Activated CD8-positive, alpha-beta memory T cell treated with anti-CD3 and anti-CD28 coated beads, Interleukin-2, amount 10 ng/mL, durations not matched to agents 7 days and 5 days (primary cell): ENCODE measurements around the gene PLPP2. TPM values are rescaled to one million over a fixed set of nuclear protein-coding genes. Genes with fewer than 3 reads are reported as not detected.

Experiments
- ATAC-seq: fragments of 150-1000 bp; cut with Tn5 transposase; one replicate; pipeline ENCODE4 v1.10.0; 2021; ENCODE audit warnings: moderate library complexity
- CTCF ChIA-PET: fragments of 350-600 bp; sonication (Branson Sonifier 250); formaldehyde crosslinking; loops from one replicate; lab custom pipeline; 2021; ENCODE audit warnings: antibody characterized with exemption; lab: Charles Lee
- DNase-seq: peaks from one replicate; pipeline ENCODE4 v3.0.0-alpha.2; 2020
- H3K27ac Mint-ChIP-seq: one replicate; pipeline ENCODE4 v1.8.0; 2021; ENCODE audit warnings: mild to moderate bottlenecking, mixed read lengths
- H3K27me3 Mint-ChIP-seq: one replicate; pipeline ENCODE4 v1.8.0; 2021; ENCODE audit warnings: mixed read lengths
- H3K36me3 Mint-ChIP-seq: one replicate; pipeline ENCODE4 v1.8.0; 2021; ENCODE audit warnings: mild to moderate bottlenecking, mixed read lengths
- H3K4me1 Mint-ChIP-seq: one replicate; pipeline ENCODE4 v1.8.0; 2021; ENCODE audit warnings: mixed read lengths
- H3K4me3 Mint-ChIP-seq: one replicate; pipeline ENCODE4 v1.8.0; 2021; ENCODE audit warnings: mild to moderate bottlenecking, moderate library complexity, mixed read lengths
- H3K9me3 Mint-ChIP-seq: one replicate; pipeline ENCODE4 v1.8.0; 2022; ENCODE audit warnings: low read depth, mixed read lengths
- total RNA-seq, 2 experiments: library from RNA; stranded (reverse); gene quantifications; one replicate each; pipeline ENCODE4 v1.2.3, GENCODE V29; 2021

The PLPP2 gene
- total RNA-seq, 2 experiments from 2014 or later = not detected

DNA sequence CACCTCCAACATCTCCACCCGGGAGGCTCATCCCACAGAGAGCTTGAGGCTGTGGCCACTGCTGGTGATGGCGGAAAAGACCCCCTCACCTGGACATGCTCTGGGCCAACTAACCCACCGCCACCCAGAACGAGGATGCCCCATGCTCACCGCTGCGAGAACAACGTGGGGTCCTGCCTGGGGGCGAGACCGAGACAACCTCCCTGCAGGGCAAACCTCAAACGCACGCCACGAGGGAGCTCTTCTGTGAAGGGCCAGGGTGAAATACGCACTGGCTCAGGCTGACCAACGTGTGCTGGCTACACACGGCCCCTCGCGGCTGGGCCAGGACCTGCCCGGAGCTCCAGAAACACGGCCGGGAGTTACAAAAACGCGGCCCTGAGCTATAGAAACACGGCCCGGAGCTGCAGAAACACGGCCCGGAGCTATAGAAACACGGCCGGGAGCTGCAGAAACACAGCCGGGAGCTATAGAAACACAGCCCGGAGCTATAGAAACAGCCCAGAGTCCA, 19.0 kb upstream of the PLPP2 start:
- Mint-ChIP-seq H3K27me3 (no peaks in the 10 kb centered on the region), H3K4me3 (no peak overlapping the region), H3K4me1 (peaks cover under 1% of the 10 kb centered on the region), H3K36me3 (peaks cover 5% of the 10 kb centered on the region), H3K9me3 (no peaks in the 10 kb centered on the region), H3K27ac (no peak overlapping the region)
- no peak for DNase-seq
- CTCF ChIA-PET = no interaction called here
- ATAC-seq = no peak

- CTCF ChIA-PET = no interaction called here
Measured at GRCh38 chr19:309206-309565, 18.0 kb upstream of the PLPP2 start.

DNA sequence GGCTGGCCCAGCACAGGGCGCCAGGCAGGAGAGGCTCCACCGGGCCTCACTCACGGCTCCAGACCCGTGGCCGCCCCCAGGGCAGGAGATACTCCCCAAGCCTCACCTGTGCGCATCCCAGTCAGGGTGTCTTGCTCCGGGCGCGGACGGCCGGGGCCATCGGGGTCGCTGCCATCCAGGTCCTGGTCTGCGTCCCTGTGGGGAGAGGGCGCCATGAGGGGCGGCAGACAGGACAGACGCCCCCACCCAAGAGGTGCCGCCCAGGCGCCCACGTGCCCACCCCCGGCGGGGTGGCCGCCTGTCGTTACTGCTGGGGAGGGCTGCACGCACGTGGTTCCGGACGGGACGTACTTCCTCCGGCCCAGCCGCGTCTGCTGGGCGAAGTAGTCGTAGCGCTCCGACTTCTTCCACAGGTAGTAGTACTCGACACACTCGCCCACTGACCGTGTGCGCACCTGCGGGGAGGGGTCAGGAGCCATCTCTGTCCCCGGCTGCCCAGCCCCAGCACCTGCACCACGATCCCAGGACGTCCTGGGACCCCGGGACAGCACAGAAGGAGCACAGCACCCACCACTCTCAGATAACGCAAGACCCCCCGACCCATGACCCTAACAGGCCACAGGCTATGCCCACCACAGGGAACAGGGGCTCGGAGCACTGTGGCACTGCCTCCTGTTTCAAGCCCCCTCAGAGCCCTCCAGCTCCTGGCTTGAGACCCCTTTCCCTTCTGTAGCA, 17.4 kb upstream of the PLPP2 start:
- no peaks in the 10 kb centered on the region for H3K27me3 Mint-ChIP-seq
- peaks cover 9% of the 10 kb centered on the region for H3K36me3 Mint-ChIP-seq
- no peaks in the 10 kb centered on the region for H3K4me1 Mint-ChIP-seq

More at GRCh38 chr19:309206-309565, 18.0 kb upstream of the PLPP2 start:
- Mint-ChIP-seq H3K4me1 (no peaks in the 10 kb centered on the region), H3K4me3 (no peak overlapping the region), H3K27ac (no peak overlapping the region), H3K9me3 (no peaks in the 10 kb centered on the region), H3K27me3 (no peaks in the 10 kb centered on the region), H3K36me3 (peaks cover 9% of the 10 kb centered on the region)
- DNase-seq (no peak), ATAC-seq (no peak)

GRCh38 chr19:307793-308420, 16.7 kb upstream of the PLPP2 start:
- H3K27me3 Mint-ChIP-seq = no peaks in the 10 kb centered on the region
- ATAC-seq = no peak

More for the DNA sequence above, 17.4 kb upstream of the PLPP2 start:
- no peak overlapping the region for H3K27ac Mint-ChIP-seq
- no peak for ATAC-seq
- H3K4me3 Mint-ChIP-seq = no peak overlapping the region
- CTCF ChIA-PET = no interaction called here
- H3K9me3 Mint-ChIP-seq = no peaks in the 10 kb centered on the region
- no peak for DNase-seq

GRCh38 chr19:307111-307531, 15.9 kb upstream of the PLPP2 start:
- ATAC-seq (no peak), DNase-seq (no peak)
- Mint-ChIP-seq H3K4me3 (no peak overlapping the region), H3K9me3 (no peaks in the 10 kb centered on the region), H3K4me1 (no peaks in the 10 kb centered on the region), H3K36me3 (peaks cover 9% of the 10 kb centered on the region), H3K27ac (no peak overlapping the region), H3K27me3 (no peaks in the 10 kb centered on the region)
- CTCF ChIA-PET = no interaction called here

More at GRCh38 chr19:307793-308420, 16.7 kb upstream of the PLPP2 start:
- H3K4me3 Mint-ChIP-seq = no peak overlapping the region
- DNase-seq = no peak
- H3K4me1 Mint-ChIP-seq = no peaks in the 10 kb centered on the region
- H3K9me3 Mint-ChIP-seq = no peaks in the 10 kb centered on the region
- peaks cover 9% of the 10 kb centered on the region for H3K36me3 Mint-ChIP-seq
- H3K27ac Mint-ChIP-seq = no peak overlapping the region
- CTCF ChIA-PET = no interaction called here

- DNase-seq = no peak
- Mint-ChIP-seq H3K4me1 (no peaks in the 10 kb centered on the region), H3K27ac (no peak overlapping the region), H3K27me3 (no peaks in the 10 kb centered on the region), H3K9me3 (no peaks in the 10 kb centered on the region), H3K4me3 (no peak overlapping the region), H3K36me3 (peaks cover 9% of the 10 kb centered on the region)
- ATAC-seq = no peak
- CTCF ChIA-PET = no interaction called here
Measured at GRCh38 chr19:306151-306900, 15.1 kb upstream of the PLPP2 start.

DNA sequence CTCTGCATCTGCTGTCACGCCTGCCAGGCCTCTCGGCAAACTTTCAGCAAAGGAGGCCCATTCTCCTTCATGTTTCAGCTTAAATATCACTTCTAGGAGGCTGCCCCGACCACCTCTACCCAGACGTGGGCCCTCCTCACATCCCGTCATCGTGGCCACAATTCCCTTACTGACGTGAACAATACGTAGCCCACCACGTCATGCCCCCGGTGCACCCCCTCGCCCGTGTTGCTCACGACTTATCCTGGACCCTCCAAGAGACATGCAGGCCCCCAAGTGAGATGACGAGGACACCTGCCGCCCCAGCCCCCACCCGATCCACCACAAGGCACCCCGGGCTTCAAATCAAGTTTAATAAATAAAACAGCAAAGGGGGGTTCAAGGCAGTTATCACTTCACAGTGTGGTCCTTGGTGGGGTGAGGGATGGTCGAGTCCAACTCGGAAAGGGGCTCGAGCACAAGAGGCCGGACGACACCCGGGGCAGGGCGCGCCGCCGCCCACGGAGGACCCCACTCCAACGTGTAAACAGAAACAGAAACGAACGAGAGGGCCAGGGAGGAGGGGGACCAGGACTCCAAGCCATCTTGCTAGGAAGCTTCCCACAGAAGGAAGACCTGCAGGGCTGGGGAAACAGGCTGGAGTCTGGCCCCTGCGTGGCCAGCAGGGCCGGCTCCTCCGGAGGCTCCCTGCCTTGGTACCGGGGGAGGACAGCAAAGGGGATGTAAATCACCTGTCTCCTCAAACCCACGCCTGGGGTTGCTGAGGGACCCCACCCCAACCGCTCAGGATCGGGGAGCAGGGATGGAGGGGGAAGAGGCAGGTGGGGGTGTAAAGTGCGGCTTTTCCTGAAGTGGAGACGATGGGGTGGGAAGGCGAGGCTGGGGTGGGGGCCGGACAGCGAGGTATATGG, 14.3 kb upstream of the PLPP2 start:
- DNase-seq (no peak), ATAC-seq (no peak)
- Mint-ChIP-seq H3K36me3 (peaks cover 7% of the 10 kb centered on the region), H3K4me1 (no peaks in the 10 kb centered on the region), H3K9me3 (no peaks in the 10 kb centered on the region), H3K27ac (no peak overlapping the region), H3K27me3 (no peaks in the 10 kb centered on the region), H3K4me3 (no peak overlapping the region)
- CTCF ChIA-PET = no interaction called here

DNA sequence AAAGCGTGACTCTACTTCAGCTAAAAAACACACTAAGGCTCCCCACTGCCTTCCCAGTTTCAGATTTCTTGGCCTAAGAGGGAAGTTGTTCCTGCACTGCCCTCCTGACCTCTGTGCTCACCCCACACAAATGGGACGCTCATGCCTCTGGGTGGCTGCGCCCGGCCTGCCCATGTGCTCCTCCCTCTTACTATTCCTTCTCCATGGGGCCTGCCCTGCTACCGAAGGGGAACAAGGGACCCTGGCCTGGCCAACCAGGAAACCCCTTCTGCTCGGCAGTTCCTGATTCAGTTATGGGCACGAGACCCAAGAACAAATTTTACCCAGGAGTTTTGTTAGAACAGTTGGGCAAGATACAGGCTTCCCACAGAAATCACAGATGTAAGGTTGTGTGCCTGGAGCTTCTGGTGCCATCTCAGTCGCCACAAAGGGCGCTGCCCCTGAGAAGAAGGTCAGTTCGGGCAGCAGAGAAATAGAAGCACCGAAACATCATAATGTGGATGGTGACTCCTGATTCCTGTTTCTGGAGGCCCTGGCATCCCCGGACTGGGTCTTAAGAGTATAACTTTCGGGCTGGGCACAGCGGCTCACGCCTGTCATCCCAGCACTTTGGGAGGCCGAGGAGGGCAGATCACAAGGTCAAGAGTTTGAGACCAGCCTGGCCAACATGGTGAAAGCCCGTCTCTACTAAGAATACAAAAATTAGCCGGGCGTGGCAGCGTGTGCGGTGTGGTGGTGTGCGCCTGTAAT, 5.4 kb upstream of the PLPP2 start:
- no peak for ATAC-seq
- H3K4me3 Mint-ChIP-seq = no peak overlapping the region
- CTCF ChIA-PET = interaction anchor here (0.8 to 1.4 kb wide), 3 partner anchors 210 to 236 kb away, joined by 3 to 5 read pairs (median 4); partner anchors contain the start of gene TPGS1
- H3K4me1 Mint-ChIP-seq = no peaks in the 10 kb centered on the region
- H3K27me3 Mint-ChIP-seq = peaks cover 38% of the 10 kb centered on the region
- no peak overlapping the region for H3K27ac Mint-ChIP-seq
- no peaks in the 10 kb centered on the region for H3K36me3 Mint-ChIP-seq
- DNase-seq = no peak
- H3K9me3 Mint-ChIP-seq = no peaks in the 10 kb centered on the region

DNA sequence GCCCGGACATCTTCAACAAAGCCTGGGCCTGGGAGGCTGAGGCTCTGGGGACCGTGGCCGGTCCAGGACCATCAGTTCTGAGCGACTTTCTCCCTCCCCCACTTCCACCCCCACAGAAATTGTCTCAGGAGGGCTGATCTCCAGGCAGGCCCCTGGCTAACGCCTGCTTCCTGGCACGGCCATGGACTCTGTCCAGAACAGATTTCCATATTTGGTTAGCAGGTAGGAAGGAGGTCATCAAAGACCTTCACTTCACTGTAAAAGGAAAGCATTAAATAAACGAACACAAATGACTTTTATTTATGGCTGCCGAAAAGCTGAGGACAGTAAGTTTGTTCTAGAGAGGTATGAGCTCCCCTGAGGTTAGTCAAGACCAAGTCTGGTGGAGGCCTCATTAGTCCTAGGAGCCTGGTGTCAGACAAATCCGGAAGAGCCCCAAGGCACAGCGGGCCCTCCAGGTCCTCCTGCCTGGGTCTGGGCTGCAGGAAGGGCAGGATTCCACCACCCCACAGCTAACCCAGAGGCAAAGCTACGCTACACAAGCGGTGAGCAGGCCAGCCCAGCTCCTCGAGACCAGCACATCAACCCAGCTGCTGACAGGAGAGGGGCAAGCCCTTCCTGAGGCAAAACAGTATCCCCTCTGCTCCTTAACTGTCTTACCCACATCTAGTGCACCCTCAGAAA, 4.6 kb upstream of the PLPP2 start:
- H3K27ac Mint-ChIP-seq = no peak overlapping the region
- H3K4me3 Mint-ChIP-seq = no peak overlapping the region
- CTCF ChIA-PET = interaction anchor here (0.8 to 1.4 kb wide), 3 partner anchors 211 to 237 kb away, joined by 3 to 5 read pairs (median 4); partner anchors contain the start of gene TPGS1
- H3K36me3 Mint-ChIP-seq = no peaks in the 10 kb centered on the region
- no peak for ATAC-seq
- no peak for DNase-seq
- H3K27me3 Mint-ChIP-seq = peaks cover 38% of the 10 kb centered on the region
- no peaks in the 10 kb centered on the region for H3K9me3 Mint-ChIP-seq
- H3K4me1 Mint-ChIP-seq = no peaks in the 10 kb centered on the region

- no peak overlapping the region for H3K4me3 Mint-ChIP-seq
- H3K9me3 Mint-ChIP-seq = no peaks in the 10 kb centered on the region
- H3K4me1 Mint-ChIP-seq = peaks cover 2% of the 10 kb centered on the region
- CTCF ChIA-PET = interaction anchor here (1.1 to 1.8 kb wide), 3 partner anchors 212 to 216 kb away, joined by 4 to 6 read pairs (median 5); partner anchors contain the start of gene TPGS1
- no peak overlapping the region for H3K27ac Mint-ChIP-seq
- H3K27me3 Mint-ChIP-seq = peaks cover 41% of the 10 kb centered on the region
- ATAC-seq (peak; percentile 77), DNase-seq (peak; percentile 55)
- H3K36me3 Mint-ChIP-seq = no peaks in the 10 kb centered on the region
Measured at GRCh38 chr19:294946-295686, 3.9 kb upstream of the PLPP2 start.

DNA sequence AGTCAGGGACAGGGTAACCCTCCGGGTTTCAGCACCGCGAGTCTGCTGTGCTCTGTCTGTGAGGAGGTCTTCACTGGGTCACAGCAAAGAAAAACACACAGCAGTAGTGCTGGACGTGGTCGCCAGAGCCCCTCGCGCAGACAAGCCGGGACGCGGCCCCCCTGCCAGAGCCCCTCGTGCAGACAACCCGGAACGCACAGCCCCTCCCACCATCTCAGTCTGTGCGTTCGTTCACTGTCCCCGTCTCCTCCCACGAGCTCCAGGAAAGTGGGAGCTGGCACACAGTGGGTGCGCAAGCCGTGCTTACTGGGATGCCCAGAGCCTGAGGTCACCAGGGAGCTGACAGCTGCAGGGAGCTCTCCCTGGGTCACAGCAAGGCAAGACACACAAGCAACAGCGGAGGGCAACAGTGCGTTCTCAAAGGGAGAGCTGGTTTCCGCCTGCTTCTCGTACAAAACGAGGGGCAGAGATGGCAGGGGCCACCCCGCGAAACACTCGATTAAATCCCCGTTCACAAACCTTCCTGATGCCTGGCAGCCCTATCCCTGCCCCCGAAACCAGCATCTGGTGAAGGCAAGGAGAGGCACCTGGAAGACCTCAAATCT, 3.2 kb upstream of the PLPP2 start:
- ATAC-seq (no peak), DNase-seq (no peak)
- H3K27ac Mint-ChIP-seq = no peak overlapping the region
- H3K36me3 Mint-ChIP-seq = no peaks in the 10 kb centered on the region
- H3K4me3 Mint-ChIP-seq = no peak overlapping the region
- no peaks in the 10 kb centered on the region for H3K9me3 Mint-ChIP-seq
- CTCF ChIA-PET = interaction anchor here (1.5 to 1.8 kb wide), 2 partner anchors 27 to 216 kb away, joined by 5 to 6 read pairs; no protein-coding TSS in a partner anchor
- peaks cover 2% of the 10 kb centered on the region for H3K4me1 Mint-ChIP-seq
- H3K27me3 Mint-ChIP-seq = peaks cover 48% of the 10 kb centered on the region
